ENCODE results near the gene DTNA.

DTNA gene

GRCh38 chr18:34779112-34779511, 69.0 kb downstream of the DTNA start:
- Histone ChIP-seq H3K4me3 (ENCODE audit: low read depth in 1 of 5, low read length in 5 of 5) (no peak overlapping the region), H3K36me3 (ENCODE audit: control insufficient read depth in 5 of 5, insufficient read depth in 5 of 5, low read length in 5 of 5) (peaks cover 0 to 7% (median 2%) of the 10 kb centered on the region in 5 donors), H3K27me3 (ENCODE audit: control insufficient read depth in 5 of 5, insufficient read depth in 4 of 5, low read length in 5 of 5) (no peaks in the 10 kb centered on the region), H3K9ac (ENCODE audit: low read length in 5 of 5) (no peak overlapping the region), H3K9me3 (ENCODE audit: control insufficient read depth in 5 of 5, low read length in 5 of 5) (no peaks in the 10 kb centered on the region), H3K27ac (ENCODE audit: low read depth, low read length) (no peak overlapping the region), H3K4me1 (ENCODE audit: control insufficient read depth in 5 of 5, insufficient read depth in 5 of 5, low read length in 5 of 5) (peaks cover 0 to 2% (median 2%) of the 10 kb centered on the region in 5 donors)

DNA sequence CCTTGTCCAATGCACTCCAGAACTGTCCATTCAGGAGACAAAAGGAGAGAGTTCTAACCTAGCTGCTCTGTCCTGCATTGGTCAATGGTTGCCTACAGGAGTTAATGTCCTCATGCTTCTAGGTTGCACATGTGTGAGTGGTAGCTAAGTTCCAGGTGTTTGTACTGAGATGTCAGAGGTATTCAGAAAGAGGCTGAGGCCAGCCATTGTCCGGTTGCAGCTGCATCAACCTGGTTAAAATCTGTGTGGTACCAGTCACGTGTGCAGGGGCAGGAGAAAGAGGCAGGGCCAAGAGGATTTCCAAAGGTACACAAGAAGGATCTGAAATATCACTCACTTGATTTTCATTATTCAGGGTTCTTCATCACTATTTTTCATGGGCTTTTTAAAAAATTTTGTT, 70.8 kb downstream of the DTNA start:
- H3K27ac ChIP-seq (ENCODE audit: low read depth, low read length) = no peak overlapping the region
- H3K9me3 ChIP-seq (ENCODE audit: control insufficient read depth in 5 of 5, low read length in 5 of 5) = no peaks in the 10 kb centered on the region
- peaks cover 0 to 4% (median 0%) of the 10 kb centered on the region in 5 donors for H3K36me3 ChIP-seq (ENCODE audit: control insufficient read depth in 5 of 5, insufficient read depth in 5 of 5, low read length in 5 of 5)
- H3K4me3 ChIP-seq (ENCODE audit: low read depth in 1 of 5, low read length in 5 of 5) = no peak overlapping the region
- H3K27me3 ChIP-seq (ENCODE audit: control insufficient read depth in 5 of 5, insufficient read depth in 4 of 5, low read length in 5 of 5) = no peaks in the 10 kb centered on the region
- H3K4me1 ChIP-seq (ENCODE audit: control insufficient read depth in 5 of 5, insufficient read depth in 5 of 5, low read length in 5 of 5) = no peaks in the 10 kb centered on the region
- no peak overlapping the region for H3K9ac ChIP-seq (ENCODE audit: low read length in 5 of 5)

GRCh38 chr18:34783501-34783900, 73.4 kb downstream of the DTNA start:
- no peaks in the 10 kb centered on the region for H3K9me3 ChIP-seq (ENCODE audit: control insufficient read depth in 5 of 5, low read length in 5 of 5)
- H3K27ac ChIP-seq (ENCODE audit: low read depth, low read length) = no peak overlapping the region
- H3K4me1 ChIP-seq (ENCODE audit: control insufficient read depth in 5 of 5, insufficient read depth in 5 of 5, low read length in 5 of 5) = no peaks in the 10 kb centered on the region
- H3K4me3 ChIP-seq (ENCODE audit: low read depth in 1 of 5, low read length in 5 of 5) = no peak overlapping the region
- peaks cover 0 to 3% (median 0%) of the 10 kb centered on the region in 5 donors for H3K36me3 ChIP-seq (ENCODE audit: control insufficient read depth in 5 of 5, insufficient read depth in 5 of 5, low read length in 5 of 5)
- H3K27me3 ChIP-seq (ENCODE audit: control insufficient read depth in 5 of 5, insufficient read depth in 4 of 5, low read length in 5 of 5) = no peaks in the 10 kb centered on the region
- no peak overlapping the region for H3K9ac ChIP-seq (ENCODE audit: low read length in 5 of 5)

DNA sequence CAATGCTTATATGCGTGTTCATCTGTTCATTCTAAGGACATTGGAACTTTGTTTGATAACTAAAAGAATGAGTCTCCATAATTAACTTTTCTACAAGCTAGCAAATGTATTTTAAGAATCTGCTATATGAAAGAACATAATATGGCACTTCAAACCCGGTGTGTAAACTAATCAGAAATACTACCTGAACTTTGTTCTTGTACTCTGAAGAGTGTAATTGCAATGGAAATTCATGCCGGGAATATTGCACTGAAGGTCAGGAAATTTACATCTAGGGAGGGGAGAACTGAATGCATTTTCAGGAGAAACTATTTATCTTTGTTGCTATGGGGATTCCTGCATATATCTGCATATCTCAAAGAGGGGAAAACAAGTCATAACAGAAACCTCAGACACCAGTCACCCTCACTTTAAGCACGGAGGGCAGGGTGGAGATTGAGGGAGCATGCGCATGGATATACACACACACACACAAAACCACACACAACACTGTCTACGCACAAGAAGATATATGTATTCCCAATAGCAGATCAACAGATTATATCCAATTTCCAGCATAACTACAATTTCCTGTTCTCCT, 76.2 kb downstream of the DTNA start:
- Histone ChIP-seq H3K36me3 (ENCODE audit: control insufficient read depth in 5 of 5, insufficient read depth in 5 of 5, low read length in 5 of 5) (peaks cover 0 to 3% (median 0%) of the 10 kb centered on the region in 5 donors), H3K27me3 (ENCODE audit: control insufficient read depth in 5 of 5, insufficient read depth in 4 of 5, low read length in 5 of 5) (no peaks in the 10 kb centered on the region), H3K9ac (ENCODE audit: low read length in 5 of 5) (no peak overlapping the region), H3K9me3 (ENCODE audit: control insufficient read depth in 5 of 5, low read length in 5 of 5) (no peaks in the 10 kb centered on the region), H3K4me1 (ENCODE audit: control insufficient read depth in 5 of 5, insufficient read depth in 5 of 5, low read length in 5 of 5) (no peaks in the 10 kb centered on the region), H3K27ac (ENCODE audit: low read depth, low read length) (no peak overlapping the region), H3K4me3 (ENCODE audit: low read depth in 1 of 5, low read length in 5 of 5) (no peak overlapping the region)

- no peak overlapping the region for H3K9ac ChIP-seq (ENCODE audit: low read length in 5 of 5)
- H3K4me1 ChIP-seq (ENCODE audit: control insufficient read depth in 5 of 5, insufficient read depth in 5 of 5, low read length in 5 of 5) = no peaks in the 10 kb centered on the region
- H3K27ac ChIP-seq (ENCODE audit: low read depth, low read length) = no peak overlapping the region
- H3K27me3 ChIP-seq (ENCODE audit: control insufficient read depth in 5 of 5, insufficient read depth in 4 of 5, low read length in 5 of 5) = no peaks in the 10 kb centered on the region
- peaks cover 0 to 3% (median 0%) of the 10 kb centered on the region in 5 donors for H3K9me3 ChIP-seq (ENCODE audit: control insufficient read depth in 5 of 5, low read length in 5 of 5)
- no peak overlapping the region for H3K4me3 ChIP-seq (ENCODE audit: low read depth in 1 of 5, low read length in 5 of 5)
- peaks cover 0 to 3% (median 0%) of the 10 kb centered on the region in 5 donors for H3K36me3 ChIP-seq (ENCODE audit: control insufficient read depth in 5 of 5, insufficient read depth in 5 of 5, low read length in 5 of 5)
Observed at GRCh38 chr18:34787931-34788532, 77.9 kb downstream of the DTNA start.

DNA sequence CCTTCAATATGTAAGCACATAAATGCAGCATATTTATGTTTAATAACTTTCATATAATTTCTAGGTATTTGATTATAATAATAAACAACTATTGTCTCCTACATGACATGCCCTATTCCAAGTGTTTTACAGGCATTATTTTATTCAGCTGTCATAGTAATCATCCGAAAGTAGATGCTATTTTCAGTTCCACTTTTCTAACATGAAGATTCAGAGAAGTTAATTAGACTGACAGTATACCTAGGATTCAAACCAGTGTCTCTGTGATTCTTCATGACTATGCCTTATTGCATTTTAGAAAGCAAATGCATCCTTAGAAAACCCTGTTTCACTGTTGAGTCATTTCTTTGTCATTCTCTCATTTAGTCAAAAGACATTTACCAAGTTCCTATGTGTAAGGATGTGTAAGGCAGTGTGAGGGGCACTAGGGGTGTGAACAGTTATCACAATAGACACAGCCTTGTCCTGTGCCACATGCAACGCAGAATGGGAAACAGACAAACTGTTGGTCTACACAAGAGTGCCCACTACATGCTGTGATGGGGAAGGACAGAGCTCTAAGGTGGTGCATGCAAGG, 79.8 kb downstream of the DTNA start:
- Histone ChIP-seq H3K27ac (ENCODE audit: low read depth, low read length) (no peak overlapping the region), H3K9me3 (ENCODE audit: control insufficient read depth in 5 of 5, low read length in 5 of 5) (peaks cover 0 to 3% (median 0%) of the 10 kb centered on the region in 5 donors), H3K4me1 (ENCODE audit: control insufficient read depth in 5 of 5, insufficient read depth in 5 of 5, low read length in 5 of 5) (no peaks in the 10 kb centered on the region), H3K9ac (ENCODE audit: low read length in 5 of 5) (no peak overlapping the region), H3K4me3 (ENCODE audit: low read depth in 1 of 5, low read length in 5 of 5) (no peak overlapping the region), H3K36me3 (ENCODE audit: control insufficient read depth in 5 of 5, insufficient read depth in 5 of 5, low read length in 5 of 5) (peaks cover 0 to 3% (median 2%) of the 10 kb centered on the region in 5 donors), H3K27me3 (ENCODE audit: control insufficient read depth in 5 of 5, insufficient read depth in 4 of 5, low read length in 5 of 5) (no peaks in the 10 kb centered on the region)

DNA sequence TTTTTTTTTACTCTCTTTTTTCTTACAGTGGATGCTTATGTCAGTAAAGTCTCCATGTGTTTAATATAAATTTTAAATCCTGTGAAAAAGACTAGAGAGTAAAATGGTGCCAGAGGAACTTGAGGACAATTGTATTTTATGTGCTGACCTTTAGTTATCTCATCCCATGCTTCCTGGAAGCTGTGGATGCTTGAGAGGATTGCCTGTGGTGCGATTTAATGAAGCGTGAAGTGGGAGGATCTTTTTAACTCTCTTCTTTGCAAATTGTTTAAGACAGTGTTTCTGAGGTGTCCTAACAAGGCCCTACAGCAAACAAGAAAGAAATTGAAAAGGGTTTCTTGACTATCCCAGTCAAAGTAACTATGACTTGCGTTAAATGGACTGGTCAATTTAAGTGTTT, 84.2 kb downstream of the DTNA start:
- H3K27ac ChIP-seq (ENCODE audit: low read depth, low read length) = no peak overlapping the region
- H3K4me1 ChIP-seq (ENCODE audit: control insufficient read depth in 5 of 5, insufficient read depth in 5 of 5, low read length in 5 of 5) = peaks cover 0 to 6% (median 0%) of the 10 kb centered on the region in 5 donors
- no peak overlapping the region for H3K4me3 ChIP-seq (ENCODE audit: low read depth in 1 of 5, low read length in 5 of 5)
- H3K36me3 ChIP-seq (ENCODE audit: control insufficient read depth in 5 of 5, insufficient read depth in 5 of 5, low read length in 5 of 5) = peaks cover 0 to 5% (median 3%) of the 10 kb centered on the region in 5 donors
- no peak overlapping the region for H3K9ac ChIP-seq (ENCODE audit: low read length in 5 of 5)
- H3K27me3 ChIP-seq (ENCODE audit: control insufficient read depth in 5 of 5, insufficient read depth in 4 of 5, low read length in 5 of 5) = no peaks in the 10 kb centered on the region
- peaks cover 0 to 3% (median 0%) of the 10 kb centered on the region in 5 donors for H3K9me3 ChIP-seq (ENCODE audit: control insufficient read depth in 5 of 5, low read length in 5 of 5)

GRCh38 chr18:34795070-34795732, 85.1 kb downstream of the DTNA start:
- H3K4me1 ChIP-seq (ENCODE audit: control insufficient read depth in 5 of 5, insufficient read depth in 5 of 5, low read length in 5 of 5) = peaks cover 0 to 6% (median 0%) of the 10 kb centered on the region in 5 donors
- peaks cover 0 to 3% (median 0%) of the 10 kb centered on the region in 5 donors for H3K9me3 ChIP-seq (ENCODE audit: control insufficient read depth in 5 of 5, low read length in 5 of 5)
- H3K36me3 ChIP-seq (ENCODE audit: control insufficient read depth in 5 of 5, insufficient read depth in 5 of 5, low read length in 5 of 5) = peaks cover 0 to 5% (median 3%) of the 10 kb centered on the region in 5 donors
- no peak overlapping the region for H3K9ac ChIP-seq (ENCODE audit: low read length in 5 of 5)
- no peaks in the 10 kb centered on the region for H3K27me3 ChIP-seq (ENCODE audit: control insufficient read depth in 5 of 5, insufficient read depth in 4 of 5, low read length in 5 of 5)
- H3K27ac ChIP-seq (ENCODE audit: low read depth, low read length) = no peak overlapping the region
- no peak overlapping the region for H3K4me3 ChIP-seq (ENCODE audit: low read depth in 1 of 5, low read length in 5 of 5)

DNA sequence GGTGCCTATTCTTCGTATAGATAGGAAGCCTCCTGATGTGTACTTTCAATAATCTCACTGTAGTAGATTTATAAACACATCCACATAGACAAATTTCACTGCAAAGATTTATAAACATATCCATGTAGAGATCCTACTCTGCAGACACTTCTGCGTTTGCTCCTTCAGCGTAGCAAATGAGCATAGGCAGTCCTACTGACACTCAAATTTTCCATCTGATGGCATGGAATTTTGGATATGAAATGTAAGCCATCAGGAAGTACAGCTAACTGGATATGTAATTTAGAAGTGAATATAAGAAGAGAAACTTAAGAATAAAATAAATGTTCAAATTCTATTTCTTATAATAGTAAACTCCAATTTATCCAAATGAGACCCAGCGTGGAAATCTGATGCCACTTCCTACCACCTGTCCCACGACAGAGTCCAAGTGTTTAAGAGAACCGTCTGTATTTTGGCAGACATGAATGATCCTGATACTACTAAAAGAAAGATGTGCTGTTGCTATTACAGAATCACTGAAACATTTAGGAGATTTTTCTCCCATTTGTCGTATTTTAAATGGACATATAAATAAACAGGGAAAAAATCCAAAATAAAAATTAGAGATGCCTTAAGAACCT, 86.0 kb downstream of the DTNA start:
- Histone ChIP-seq H3K4me1 (ENCODE audit: control insufficient read depth in 5 of 5, insufficient read depth in 5 of 5, low read length in 5 of 5) (peaks cover 0 to 6% (median 0%) of the 10 kb centered on the region in 5 donors), H3K9ac (ENCODE audit: low read length in 5 of 5) (no peak overlapping the region), H3K27me3 (ENCODE audit: control insufficient read depth in 5 of 5, insufficient read depth in 4 of 5, low read length in 5 of 5) (no peaks in the 10 kb centered on the region), H3K27ac (ENCODE audit: low read depth, low read length) (no peak overlapping the region), H3K9me3 (ENCODE audit: control insufficient read depth in 5 of 5, low read length in 5 of 5) (peaks cover 0 to 3% (median 0%) of the 10 kb centered on the region in 5 donors), H3K4me3 (ENCODE audit: low read depth in 1 of 5, low read length in 5 of 5) (no peak overlapping the region), H3K36me3 (ENCODE audit: control insufficient read depth in 5 of 5, insufficient read depth in 5 of 5, low read length in 5 of 5) (peaks cover 0 to 5% (median 3%) of the 10 kb centered on the region in 5 donors)
